HepG2 (cell line): Measurements from ENCODE around the gene ACVR1B. TPM values are rescaled to one million over a fixed set of nuclear protein-coding genes. Genes with fewer than 3 reads are reported as not detected.

Source experiments
- ASH2L ChIP-seq: fragments of 300-600, 200-600 bp; sonication (generic); IDR thresholded peaks from 2 replicates; pipeline ENCODE4 v1.7.0; 2017; ENCODE audit warnings: low read depth, mild to moderate bottlenecking, moderate library complexity, mixed read lengths, low read length; ENCODE audit not compliant: insufficient read length
- GTF3A ChIP-seq: sonication (generic); formaldehyde crosslinking; conservative IDR thresholded peaks from 2 replicates; pipeline ENCODE4 v1.4.0; 2020; ENCODE audit warnings: mild to moderate bottlenecking, missing genetic modification reagents
- HNF4A ChIP-seq: sonication (generic); formaldehyde crosslinking; IDR thresholded peaks from 2 replicates; pipeline ENCODE4 v1.4.0; 2020; ENCODE audit warnings: missing genetic modification reagents
- KAT8 ChIP-seq: IDR thresholded peaks from 2 replicates; pipeline ENCODE4 v1.6.1; 2016; ENCODE audit warnings: missing genetic modification reagents, missing compliant biosample characterization
- KMT2A ChIP-seq: sonication (generic); formaldehyde crosslinking; IDR thresholded peaks from 2 replicates; pipeline ENCODE4 v1.4.0; 2020; ENCODE audit warnings: missing genetic modification reagents
- POLR2AphosphoS2 ChIP-seq: IDR thresholded peaks from 2 replicates; pipeline ENCODE4 v1.6.1; 2011; ENCODE audit warnings: low read depth, low read length, improper control_type of control experiment
- SALL1 ChIP-seq: sonication (generic); formaldehyde crosslinking; IDR thresholded peaks from 2 replicates; pipeline ENCODE4 v1.8.0; 2022; ENCODE audit warnings: mild to moderate bottlenecking, missing genetic modification reagents
- SIX1 ChIP-seq: sonication (generic); formaldehyde crosslinking; IDR thresholded peaks from 2 replicates; pipeline ENCODE4 v1.4.0; 2020; ENCODE audit warnings: missing genetic modification reagents, borderline replicate concordance
- YEATS2 ChIP-seq: sonication (generic); formaldehyde crosslinking; IDR thresholded peaks from 2 replicates; pipeline ENCODE4 v1.4.0; 2020; ENCODE audit warnings: missing genetic modification reagents, borderline replicate concordance
- ZMYM4 ChIP-seq: sonication (generic); formaldehyde crosslinking; IDR thresholded peaks from 2 replicates; pipeline ENCODE4 v1.8.1; 2023; ENCODE audit warnings: mild to moderate bottlenecking, missing genetic modification reagents
- ZNF343 ChIP-seq: sonication (generic); formaldehyde crosslinking; IDR thresholded peaks from 2 replicates; pipeline ENCODE4 v1.4.0; 2020; ENCODE audit warnings: mild to moderate bottlenecking, missing genetic modification reagents
- ZNF496 ChIP-seq: sonication (generic); formaldehyde crosslinking; IDR thresholded peaks from 2 replicates; pipeline ENCODE4 v1.8.1; 2023; ENCODE audit warnings: mild to moderate bottlenecking, moderate library complexity, missing genetic modification reagents; ENCODE audit not compliant: insufficient replicate concordance
- ZNF644 ChIP-seq: IDR thresholded peaks from 2 replicates; pipeline ENCODE4 v1.6.1; 2016; ENCODE audit warnings: low read depth
- polyA plus RNA-seq, 8 experiments: library from polyadenylated mRNA; depleted of rRNA in 3 of 8; stranded (reverse) in 7 of 8; unstranded in 1 of 8; fragments of >200 nt; fragmentation: Illumina TruSeq in 4 of 8; extraction: Trizol in 4 of 8; gene quantifications; 2 replicates each; pipeline versions ENCODE4 v1.2.1 to v1.2.3, GENCODE V29; 2011 to 2016; ENCODE audit warnings: low read depth in 4 of 8, missing spikeins in 1 of 8, mixed read lengths in 1 of 8; ENCODE audit not compliant: insufficient read depth in 1 of 8
- total RNA-seq, 5 experiments: library from RNA; depleted of rRNA; stranded (reverse); fragments of >200 nt; fragmentation: Illumina TruSeq; extraction: Trizol; gene quantifications; 2 replicates each; pipeline ENCODE4 v1.2.3, GENCODE V29; 2016; ENCODE audit warnings: low read depth in 1 of 5
- TF ChIP-seq, protein P1 (sequence below): IDR thresholded peaks from 2 replicates; pipeline ENCODE4 v1.4.0; 2020; ENCODE audit warnings: mild to moderate bottlenecking, missing genetic modification reagents
- TF ChIP-seq, protein P2 (sequence below): IDR thresholded peaks from 2 replicates; pipeline ENCODE4 v1.6.1; 2012; ENCODE audit warnings: inconsistent platforms
- TF ChIP-seq, protein P3 (sequence below): sonication (generic); formaldehyde crosslinking; IDR thresholded peaks from 2 replicates; pipeline ENCODE4 v1.5.1; 2020; ENCODE audit warnings: mild to moderate bottlenecking, missing genetic modification reagents, moderate library complexity
- TF ChIP-seq, protein P4 (sequence below): fragments of 450-650 bp; IDR thresholded peaks from 2 replicates; pipeline ENCODE4 v1.6.1; 2017; ENCODE audit warnings: mild to moderate bottlenecking

ACVR1B gene
- total and polyA plus RNA-seq, 2 of the 13 experiments (the other 11 are each of a cell fraction or from before 2014, with no cell fraction given) = 8.9 to 12.1 TPM

DNA sequence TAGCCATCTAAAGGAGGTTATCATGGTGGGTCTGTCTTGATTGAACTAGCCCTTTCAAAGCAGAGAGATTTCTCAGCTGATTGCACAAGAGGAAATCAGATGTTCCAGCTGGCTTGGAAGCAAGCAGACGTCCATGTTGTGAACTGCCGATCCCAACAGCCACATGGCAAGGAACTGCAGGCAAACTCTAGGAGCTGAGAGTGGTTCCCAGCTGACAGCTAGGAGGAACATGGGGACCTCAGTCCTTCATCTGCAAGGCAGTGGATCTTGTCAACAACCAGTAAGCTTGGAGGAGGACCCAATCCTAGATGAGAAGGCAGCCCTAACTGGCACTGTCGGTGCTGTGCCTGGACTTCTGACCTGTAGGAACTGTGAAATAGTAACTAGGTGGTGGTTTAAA, 7.7 kb downstream of the ACVR1B start (continued):
- TF ChIP-seq, protein P1, sequence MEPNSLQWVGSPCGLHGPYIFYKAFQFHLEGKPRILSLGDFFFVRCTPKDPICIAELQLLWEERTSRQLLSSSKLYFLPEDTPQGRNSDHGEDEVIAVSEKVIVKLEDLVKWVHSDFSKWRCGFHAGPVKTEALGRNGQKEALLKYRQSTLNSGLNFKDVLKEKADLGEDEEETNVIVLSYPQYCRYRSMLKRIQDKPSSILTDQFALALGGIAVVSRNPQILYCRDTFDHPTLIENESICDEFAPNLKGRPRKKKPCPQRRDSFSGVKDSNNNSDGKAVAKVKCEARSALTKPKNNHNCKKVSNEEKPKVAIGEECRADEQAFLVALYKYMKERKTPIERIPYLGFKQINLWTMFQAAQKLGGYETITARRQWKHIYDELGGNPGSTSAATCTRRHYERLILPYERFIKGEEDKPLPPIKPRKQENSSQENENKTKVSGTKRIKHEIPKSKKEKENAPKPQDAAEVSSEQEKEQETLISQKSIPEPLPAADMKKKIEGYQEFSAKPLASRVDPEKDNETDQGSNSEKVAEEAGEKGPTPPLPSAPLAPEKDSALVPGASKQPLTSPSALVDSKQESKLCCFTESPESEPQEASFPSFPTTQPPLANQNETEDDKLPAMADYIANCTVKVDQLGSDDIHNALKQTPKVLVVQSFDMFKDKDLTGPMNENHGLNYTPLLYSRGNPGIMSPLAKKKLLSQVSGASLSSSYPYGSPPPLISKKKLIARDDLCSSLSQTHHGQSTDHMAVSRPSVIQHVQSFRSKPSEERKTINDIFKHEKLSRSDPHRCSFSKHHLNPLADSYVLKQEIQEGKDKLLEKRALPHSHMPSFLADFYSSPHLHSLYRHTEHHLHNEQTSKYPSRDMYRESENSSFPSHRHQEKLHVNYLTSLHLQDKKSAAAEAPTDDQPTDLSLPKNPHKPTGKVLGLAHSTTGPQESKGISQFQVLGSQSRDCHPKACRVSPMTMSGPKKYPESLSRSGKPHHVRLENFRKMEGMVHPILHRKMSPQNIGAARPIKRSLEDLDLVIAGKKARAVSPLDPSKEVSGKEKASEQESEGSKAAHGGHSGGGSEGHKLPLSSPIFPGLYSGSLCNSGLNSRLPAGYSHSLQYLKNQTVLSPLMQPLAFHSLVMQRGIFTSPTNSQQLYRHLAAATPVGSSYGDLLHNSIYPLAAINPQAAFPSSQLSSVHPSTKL = peak; percentile 36; the same call in 1 of the 2 replicates
- TF ChIP-seq, protein P2, sequence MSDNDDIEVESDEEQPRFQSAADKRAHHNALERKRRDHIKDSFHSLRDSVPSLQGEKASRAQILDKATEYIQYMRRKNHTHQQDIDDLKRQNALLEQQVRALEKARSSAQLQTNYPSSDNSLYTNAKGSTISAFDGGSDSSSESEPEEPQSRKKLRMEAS = peak; percentile 71
- TF ChIP-seq HNF4A (CRISPR knock-in tag) (peak; percentile 31; the same call in 1 of the 2 replicates), ZNF343 (CRISPR knock-in tag) (0 out of 2 replicates have a peak, but pooled peaks have one; percentile 67), ZMYM4 (peak; percentile 36; the same call in 1 of the 2 replicates), POLR2AphosphoS2 (no peak), SALL1 (CRISPR knock-in tag) (0 out of 2 replicates have a peak, but pooled peaks have one; percentile 25), ZNF644 (CRISPR knock-in tag) (peak; percentile 30; the same call in 1 of the 2 replicates), ASH2L (peak; percentile 39), YEATS2 (CRISPR knock-in tag) (peak; percentile 27; the same call in 1 of the 2 replicates), ZNF496 (CRISPR knock-in tag) (no peak), KAT8 (0 out of 2 replicates have a peak, but pooled peaks have one; percentile 14), GTF3A (CRISPR knock-in tag) (0 out of 2 replicates have a peak, but pooled peaks have one; percentile 56), SIX1 (no peak), KMT2A (0 out of 2 replicates have a peak, but pooled peaks have one; percentile 19)
- TF ChIP-seq, protein P3, sequence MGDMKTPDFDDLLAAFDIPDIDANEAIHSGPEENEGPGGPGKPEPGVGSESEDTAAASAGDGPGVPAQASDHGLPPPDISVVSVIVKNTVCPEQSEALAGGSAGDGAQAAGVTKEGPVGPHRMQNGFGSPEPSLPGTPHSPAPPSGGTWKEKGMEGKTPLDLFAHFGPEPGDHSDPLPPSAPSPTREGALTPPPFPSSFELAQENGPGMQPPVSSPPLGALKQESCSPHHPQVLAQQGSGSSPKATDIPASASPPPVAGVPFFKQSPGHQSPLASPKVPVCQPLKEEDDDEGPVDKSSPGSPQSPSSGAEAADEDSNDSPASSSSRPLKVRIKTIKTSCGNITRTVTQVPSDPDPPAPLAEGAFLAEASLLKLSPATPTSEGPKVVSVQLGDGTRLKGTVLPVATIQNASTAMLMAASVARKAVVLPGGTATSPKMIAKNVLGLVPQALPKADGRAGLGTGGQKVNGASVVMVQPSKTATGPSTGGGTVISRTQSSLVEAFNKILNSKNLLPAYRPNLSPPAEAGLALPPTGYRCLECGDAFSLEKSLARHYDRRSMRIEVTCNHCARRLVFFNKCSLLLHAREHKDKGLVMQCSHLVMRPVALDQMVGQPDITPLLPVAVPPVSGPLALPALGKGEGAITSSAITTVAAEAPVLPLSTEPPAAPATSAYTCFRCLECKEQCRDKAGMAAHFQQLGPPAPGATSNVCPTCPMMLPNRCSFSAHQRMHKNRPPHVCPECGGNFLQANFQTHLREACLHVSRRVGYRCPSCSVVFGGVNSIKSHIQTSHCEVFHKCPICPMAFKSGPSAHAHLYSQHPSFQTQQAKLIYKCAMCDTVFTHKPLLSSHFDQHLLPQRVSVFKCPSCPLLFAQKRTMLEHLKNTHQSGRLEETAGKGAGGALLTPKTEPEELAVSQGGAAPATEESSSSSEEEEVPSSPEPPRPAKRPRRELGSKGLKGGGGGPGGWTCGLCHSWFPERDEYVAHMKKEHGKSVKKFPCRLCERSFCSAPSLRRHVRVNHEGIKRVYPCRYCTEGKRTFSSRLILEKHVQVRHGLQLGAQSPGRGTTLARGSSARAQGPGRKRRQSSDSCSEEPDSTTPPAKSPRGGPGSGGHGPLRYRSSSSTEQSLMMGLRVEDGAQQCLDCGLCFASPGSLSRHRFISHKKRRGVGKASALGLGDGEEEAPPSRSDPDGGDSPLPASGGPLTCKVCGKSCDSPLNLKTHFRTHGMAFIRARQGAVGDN (CRISPR knock-in tag) = peak; percentile 23; the same call in 1 of the 2 replicates
- TF ChIP-seq, protein P4, sequence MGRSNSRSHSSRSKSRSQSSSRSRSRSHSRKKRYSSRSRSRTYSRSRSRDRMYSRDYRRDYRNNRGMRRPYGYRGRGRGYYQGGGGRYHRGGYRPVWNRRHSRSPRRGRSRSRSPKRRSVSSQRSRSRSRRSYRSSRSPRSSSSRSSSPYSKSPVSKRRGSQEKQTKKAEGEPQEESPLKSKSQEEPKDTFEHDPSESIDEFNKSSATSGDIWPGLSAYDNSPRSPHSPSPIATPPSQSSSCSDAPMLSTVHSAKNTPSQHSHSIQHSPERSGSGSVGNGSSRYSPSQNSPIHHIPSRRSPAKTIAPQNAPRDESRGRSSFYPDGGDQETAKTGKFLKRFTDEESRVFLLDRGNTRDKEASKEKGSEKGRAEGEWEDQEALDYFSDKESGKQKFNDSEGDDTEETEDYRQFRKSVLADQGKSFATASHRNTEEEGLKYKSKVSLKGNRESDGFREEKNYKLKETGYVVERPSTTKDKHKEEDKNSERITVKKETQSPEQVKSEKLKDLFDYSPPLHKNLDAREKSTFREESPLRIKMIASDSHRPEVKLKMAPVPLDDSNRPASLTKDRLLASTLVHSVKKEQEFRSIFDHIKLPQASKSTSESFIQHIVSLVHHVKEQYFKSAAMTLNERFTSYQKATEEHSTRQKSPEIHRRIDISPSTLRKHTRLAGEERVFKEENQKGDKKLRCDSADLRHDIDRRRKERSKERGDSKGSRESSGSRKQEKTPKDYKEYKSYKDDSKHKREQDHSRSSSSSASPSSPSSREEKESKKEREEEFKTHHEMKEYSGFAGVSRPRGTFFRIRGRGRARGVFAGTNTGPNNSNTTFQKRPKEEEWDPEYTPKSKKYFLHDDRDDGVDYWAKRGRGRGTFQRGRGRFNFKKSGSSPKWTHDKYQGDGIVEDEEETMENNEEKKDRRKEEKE = no peak
